ENCODE data around the gene AEBP2. TPM values are rescaled to one million over a fixed set of nuclear protein-coding genes. Genes with fewer than 3 reads are reported as not detected.

AEBP2 gene
- total and polyA plus RNA-seq, 2 of the 4 experiments (the other 2 are of a cell fraction) = 15.5 to 21.7 TPM

- BruUV-seq (replicated peaks) = no TSS peak
- ChIA-PET POLR2A (ENCODE audit: unreplicated experiment) (no interaction called here), CTCF (no interaction called here)
- no peak overlapping the region for H3K18ac ChIP-seq (ENCODE audit: low read depth, low read length)
- no peak overlapping the region for H2AK5ac ChIP-seq (ENCODE audit: low read depth, low read length)
- no peaks in the 10 kb centered on the region for H3K27me3 ChIP-seq (ENCODE audit: control insufficient read depth, insufficient read depth, low read length)
- no peak overlapping the region for H3K4ac ChIP-seq (ENCODE audit: low read depth, low read length)
- H4K5ac ChIP-seq (ENCODE audit: low read depth, low read length) = no peak overlapping the region
- no peak for DNase-seq
- intact Hi-C loops (cut with micrococcal nuclease) = no loop called here
- peaks cover 3% of the 10 kb centered on the region for H3K4me1 ChIP-seq (ENCODE audit: control insufficient read depth, insufficient read depth, low read length)
- H3K4me3 ChIP-seq (ENCODE audit: insufficient read depth, low read depth, low read length) = no peak overlapping the region
- no peak overlapping the region for H3K23ac ChIP-seq (ENCODE audit: low read depth, low read length)
- ATAC-seq (ENCODE audit: low read depth) = no peak
- 93% methylated on average over 3 of the region's 16 CpGs; no CpG with 5 or more reads in 1 of the 2 experiments for WGBS, 2 experiments (ENCODE audit: extremely low coverage in 2 of 2, insufficient read length in 1 of 2)
- H3K56ac ChIP-seq (ENCODE audit: extremely low read depth, insufficient read depth, low read length) = no peak overlapping the region
- H3K14ac ChIP-seq (replicated peaks; ENCODE audit: low read depth, low read length) = no peak overlapping the region
- H4K20me1 ChIP-seq (ENCODE audit: insufficient read depth, low read length) = no peaks in the 10 kb centered on the region
- no peak overlapping the region for H4K91ac ChIP-seq (ENCODE audit: insufficient read depth, low read depth, low read length)
- dilution Hi-C loops (cut with HindIII; ENCODE audit: low sequenced_read_pairs, unreplicated experiment) = no loop called here
- H3K79me1 ChIP-seq (ENCODE audit: low read depth in 1 of 2, low read length in 2 of 2) = no peaks in the 10 kb centered on the region
- H2BK5ac ChIP-seq (ENCODE audit: low read depth, low read length, poor library complexity, severe bottlenecking) = no peak overlapping the region
- no peak overlapping the region for H2BK20ac ChIP-seq (ENCODE audit: low read depth, low read length)
- no peaks in the 10 kb centered on the region for H3K36me3 ChIP-seq (ENCODE audit: control insufficient read depth, insufficient read depth, low read length)
- in situ Hi-C loops (cut with MboI; ENCODE audit: low sequenced_read_pairs) = no loop called here
- H4K8ac ChIP-seq (ENCODE audit: low read depth in 2 of 2, low read length in 2 of 2) = no peak overlapping the region
- no peak overlapping the region for H2BK120ac ChIP-seq (ENCODE audit: low read depth, low read length)
- TF ChIP-seq MXI1 (IDR thresholded peaks at IDR 0.05; ENCODE audit: borderline replicate concordance, low read depth, low read length) (no peak), MAZ (IDR thresholded peaks at IDR 0.05; ENCODE audit: borderline replicate concordance, low read depth, low read length) (no peak), NFE2L2 (IDR thresholded peaks at IDR 0.05; ENCODE audit: low read depth, low read length) (no peak), BHLHE40 (IDR thresholded peaks at IDR 0.05; ENCODE audit: low read depth, low read length) (no peak)
- H3K9ac ChIP-seq (ENCODE audit: low read depth, low read length) = no peak overlapping the region
- H2AK9ac ChIP-seq (replicated peaks; ENCODE audit: low read depth, low read length, poor library complexity) = no peak overlapping the region
- no peaks in the 10 kb centered on the region for H3K9me1 ChIP-seq (ENCODE audit: insufficient read depth, low read length)
- no peak overlapping the region for H2AFZ ChIP-seq (replicated peaks; ENCODE audit: low read length, poor library complexity)
- H3K27ac ChIP-seq (ENCODE audit: insufficient read depth, low read length) = no peak overlapping the region
- no peak overlapping the region for H2BK15ac ChIP-seq (ENCODE audit: low read depth, low read length)
- H3K9me3 ChIP-seq (ENCODE audit: control insufficient read depth, insufficient read depth, low read length) = no peaks in the 10 kb centered on the region
- no peak overlapping the region for H3K4me2 ChIP-seq (ENCODE audit: low read depth, low read length)
Observed at GRCh38 chr12:19404242-19404880, 34.9 kb upstream of the AEBP2 start.

Data from IMR-90 (cell line).